ENCODE results near the gene SFRP2.

DNA sequence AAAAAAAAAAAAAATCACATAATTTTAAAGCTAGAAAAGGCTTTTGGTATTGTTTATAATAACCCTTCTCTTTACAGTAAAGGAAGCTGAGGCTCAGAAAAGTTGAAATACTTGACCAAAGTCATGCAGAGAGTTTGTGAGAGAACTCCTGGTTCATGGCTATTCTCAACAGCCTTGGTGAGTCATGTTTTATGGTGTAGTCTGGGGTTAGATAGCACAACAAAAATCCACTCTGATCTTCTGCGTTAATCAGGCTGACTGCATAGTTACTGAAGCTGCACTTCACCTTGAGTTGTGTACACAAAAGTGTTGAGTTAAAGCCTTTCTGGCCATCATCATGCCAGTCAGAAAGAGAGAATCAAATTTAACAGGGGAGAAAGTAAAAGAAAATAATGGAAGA, 19.3 kb upstream of the SFRP2 start:
- TF ChIP-seq, protein P1, sequence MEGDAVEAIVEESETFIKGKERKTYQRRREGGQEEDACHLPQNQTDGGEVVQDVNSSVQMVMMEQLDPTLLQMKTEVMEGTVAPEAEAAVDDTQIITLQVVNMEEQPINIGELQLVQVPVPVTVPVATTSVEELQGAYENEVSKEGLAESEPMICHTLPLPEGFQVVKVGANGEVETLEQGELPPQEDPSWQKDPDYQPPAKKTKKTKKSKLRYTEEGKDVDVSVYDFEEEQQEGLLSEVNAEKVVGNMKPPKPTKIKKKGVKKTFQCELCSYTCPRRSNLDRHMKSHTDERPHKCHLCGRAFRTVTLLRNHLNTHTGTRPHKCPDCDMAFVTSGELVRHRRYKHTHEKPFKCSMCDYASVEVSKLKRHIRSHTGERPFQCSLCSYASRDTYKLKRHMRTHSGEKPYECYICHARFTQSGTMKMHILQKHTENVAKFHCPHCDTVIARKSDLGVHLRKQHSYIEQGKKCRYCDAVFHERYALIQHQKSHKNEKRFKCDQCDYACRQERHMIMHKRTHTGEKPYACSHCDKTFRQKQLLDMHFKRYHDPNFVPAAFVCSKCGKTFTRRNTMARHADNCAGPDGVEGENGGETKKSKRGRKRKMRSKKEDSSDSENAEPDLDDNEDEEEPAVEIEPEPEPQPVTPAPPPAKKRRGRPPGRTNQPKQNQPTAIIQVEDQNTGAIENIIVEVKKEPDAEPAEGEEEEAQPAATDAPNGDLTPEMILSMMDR (conservative IDR thresholded peaks at IDR 0.05) = no peak
- no peak for TF ChIP-seq EZH2 (IDR thresholded peaks at IDR 0.05; ENCODE audit: low read depth)
